ENCODE results near the gene PCDHA7. TPM values are rescaled to one million over a fixed set of nuclear protein-coding genes. Genes with fewer than 3 reads are reported as not detected.
"Not testable (repeated sequence)": the region's sequence is repeated elsewhere in the genome, so short reads cannot be mapped to it uniquely, and the experiment has no call there.

Gene PCDHA7
- under 1 TPM; 0.10 to 0.11 TPM for total RNA-seq

- H3K9me3 ChIP-seq = no peaks in the 10 kb centered on the region
- H3K9ac ChIP-seq (ENCODE audit: low read depth in 2 of 2, low read length in 2 of 2) = no peak within 1 kb of the TSS
- no peak within 1 kb of the TSS for H3K27ac ChIP-seq
- TF ChIP-seq CTCF (IDR thresholded peaks at IDR 0.05) = no peak
- DNase-seq = no peak
- H3K36me3 ChIP-seq = no peaks in the 10 kb centered on the region
- no peaks in the 10 kb centered on the region for H3K4me1 ChIP-seq
- intact Hi-C loops (cut with DNase I) = no loop called here
- no peak within 1 kb of the TSS for H3K4me3 ChIP-seq
- H3K27me3 ChIP-seq = no peaks in the 10 kb centered on the region
Observed at GRCh38 chr5:140833993-140834392, at the start of gene PCDHA7. PCDHA7 (plus strand) TSS chr5:140834269; CDS start chr5:140834384, 115 bp downstream.

GRCh38 chr5:140785905-140786686 is 48.0 kb upstream of the PCDHA7 start, which contains the start of gene PCDHA1:
PCDHA1 (plus strand) TSS chr5:140786140.
- Histone ChIP-seq H3K4me1 (no peaks in the 10 kb centered on the region), H3K9ac (ENCODE audit: low read depth in 2 of 2, low read length in 2 of 2) (no peak within 1 kb of the TSS), H3K27me3 (no peaks in the 10 kb centered on the region), H3K27ac (no peak within 1 kb of the TSS), H3K36me3 (no peaks in the 10 kb centered on the region), H3K9me3 (no peaks in the 10 kb centered on the region), H3K4me3 (no peak within 1 kb of the TSS)
- TF ChIP-seq CTCF (IDR thresholded peaks at IDR 0.05) = no peak
- DNase-seq = no peak
- intact Hi-C loops (cut with DNase I) = no loop called here

- H3K4me3 ChIP-seq; H3K27ac ChIP-seq; DNase-seq; H3K9me3 ChIP-seq; H3K9ac ChIP-seq (ENCODE audit: low read depth in 2 of 2, low read length in 2 of 2); intact Hi-C loops (cut with DNase I); H3K36me3 ChIP-seq; H3K4me1 ChIP-seq; H3K27me3 ChIP-seq: not testable (repeated sequence)
Observed at GRCh38 chr5:140787422-140787821, 46.6 kb upstream of the PCDHA7 start.

- H3K27me3 ChIP-seq; H3K27ac ChIP-seq; DNase-seq; H3K9ac ChIP-seq (ENCODE audit: low read depth in 2 of 2, low read length in 2 of 2); H3K4me3 ChIP-seq; H3K9me3 ChIP-seq; intact Hi-C loops (cut with DNase I); H3K36me3 ChIP-seq; H3K4me1 ChIP-seq: not testable (repeated sequence)
Observed at GRCh38 chr5:140787849-140788504, 46.1 kb upstream of the PCDHA7 start.

GRCh38 chr5:140791089-140791488 is 43.0 kb upstream of the PCDHA7 start:
- intact Hi-C loops (cut with DNase I) = no loop called here
- no peak for DNase-seq
- no peak overlapping the region for H3K9ac ChIP-seq (ENCODE audit: low read depth in 2 of 2, low read length in 2 of 2)
- no peak overlapping the region for H3K27ac ChIP-seq
- no peak overlapping the region for H3K4me3 ChIP-seq
- H3K36me3 ChIP-seq = no peaks in the 10 kb centered on the region
- no peaks in the 10 kb centered on the region for H3K27me3 ChIP-seq
- no peak for TF ChIP-seq CTCF (IDR thresholded peaks at IDR 0.05)
- H3K4me1 ChIP-seq = no peaks in the 10 kb centered on the region
- H3K9me3 ChIP-seq = no peaks in the 10 kb centered on the region

GRCh38 chr5:140794595-140795258 is 39.3 kb upstream of the PCDHA7 start, which contains the start of gene PCDHA2:
PCDHA2 (plus strand) TSS chr5:140794852.
- no peak for DNase-seq
- Histone ChIP-seq H3K9ac (ENCODE audit: low read depth in 2 of 2, low read length in 2 of 2) (no peak within 1 kb of the TSS), H3K27ac (no peak within 1 kb of the TSS), H3K27me3 (no peaks in the 10 kb centered on the region), H3K4me3 (no peak within 1 kb of the TSS), H3K9me3 (no peaks in the 10 kb centered on the region), H3K36me3 (no peaks in the 10 kb centered on the region), H3K4me1 (no peaks in the 10 kb centered on the region)
- no peak for TF ChIP-seq CTCF (IDR thresholded peaks at IDR 0.05)
- intact Hi-C loops (cut with DNase I) = no loop called here

All from colonic mucosa (tissue), 4 donors.